GM18505 (cell line): ENCODE results near the gene REEP3.
"Not testable (repeated sequence)": the region's sequence is repeated elsewhere in the genome, so short reads cannot be mapped to it uniquely, and the experiment has no call there.

Experiments
- ATAC-seq: cut with Tn5 transposase; IDR thresholded peaks from one replicate; pipeline ENCODE4 v1.9.1; 2021; ENCODE audit not compliant: unreplicated experiment
- POLR2A ChIP-seq: IDR thresholded peaks from 4 replicates; pipeline ENCODE4 v1.6.1; 2011; ENCODE audit warnings: borderline replicate concordance; ENCODE audit not compliant: insufficient read depth, insufficient read length; ENCODE audit errors: extremely low read depth

The REEP3 gene

GRCh38 chr10:63498665-63499064 is 22.5 kb upstream of the REEP3 start:
- no peak for TF ChIP-seq POLR2A
- no peak for ATAC-seq

GRCh38 chr10:63500551-63500950 is 20.6 kb upstream of the REEP3 start:
- not testable (repeated sequence) for ATAC-seq

- TF ChIP-seq POLR2A: no peak
- no peak for ATAC-seq
Observed at GRCh38 chr10:63501954-63502353, 19.2 kb upstream of the REEP3 start.

GRCh38 chr10:63502832-63503231 is 18.4 kb upstream of the REEP3 start:
- ATAC-seq: no peak
- TF ChIP-seq POLR2A: no peak

GRCh38 chr10:63503395-63503794 is 17.8 kb upstream of the REEP3 start:
- no peak for TF ChIP-seq POLR2A
- no peak for ATAC-seq

GRCh38 chr10:63504145-63504881 is 16.9 kb upstream of the REEP3 start:
- no peak for ATAC-seq

GRCh38 chr10:63505562-63505961 is 15.6 kb upstream of the REEP3 start:
- no peak for TF ChIP-seq POLR2A
- no peak for ATAC-seq

More at GRCh38 chr10:63504145-63504881, 16.9 kb upstream of the REEP3 start:
- no peak for TF ChIP-seq POLR2A

GRCh38 chr10:63506554-63506953 is 14.6 kb upstream of the REEP3 start:
- no peak for ATAC-seq
- TF ChIP-seq POLR2A: no peak

- TF ChIP-seq POLR2A: no peak
Observed at GRCh38 chr10:63515002-63515763, 6.0 kb upstream of the REEP3 start.

GRCh38 chr10:63516207-63516606 is 5.0 kb upstream of the REEP3 start:
- no peak for TF ChIP-seq POLR2A

More at GRCh38 chr10:63515002-63515763, 6.0 kb upstream of the REEP3 start:
- no peak for ATAC-seq

GRCh38 chr10:63518690-63519288 is 2.4 kb upstream of the REEP3 start:
- ATAC-seq: no peak
- no peak for TF ChIP-seq POLR2A

More at GRCh38 chr10:63516207-63516606, 5.0 kb upstream of the REEP3 start:
- ATAC-seq: no peak

- peak; percentile 64 for ATAC-seq
- peak; percentile 77 for TF ChIP-seq POLR2A
Observed at GRCh38 chr10:63521416-63522276, 445 bp downstream of the REEP3 start.

GRCh38 chr10:63522277-63522687 is 1.1 kb downstream of the REEP3 start:
- ATAC-seq: no peak
- TF ChIP-seq POLR2A: no peak

- ATAC-seq: no peak
- no peak for TF ChIP-seq POLR2A
Observed at GRCh38 chr10:63522995-63523394, 1.8 kb downstream of the REEP3 start.

- no peak for TF ChIP-seq POLR2A
- ATAC-seq: no peak
Observed at GRCh38 chr10:63525021-63525420, 3.8 kb downstream of the REEP3 start.
